Calu3 (cell line): ENCODE measurements around the gene ST8SIA4. TPM values are rescaled to one million over a fixed set of nuclear protein-coding genes. Genes with fewer than 3 reads are reported as not detected.

ENCODE experiments used
- BruUV-seq: library from RNA; stranded (reverse); fragments of 400-500 nt; replicated peaks from 2 replicates; lab custom pipeline; 2021; lab: Mats Ljungman, UMichigan
- CTCF ChIA-PET: fragments of 300-600 bp; sonication (Branson Sonifier 250); formaldehyde crosslinking; loops from one replicate; lab custom pipeline; 2022; ENCODE audit warnings: antibody characterized with exemption; lab: Charles Lee
- DNase-seq: peaks from one replicate; pipeline ENCODE4 v3.0.0; 2022
- H3K27ac Mint-ChIP-seq: one replicate; pipeline ENCODE4 v1.8.0; 2022; ENCODE audit warnings: mixed read lengths; ENCODE audit not compliant: unreplicated experiment
- H3K27me3 Mint-ChIP-seq: one replicate; pipeline ENCODE4 v1.8.0; 2022; ENCODE audit warnings: mixed read lengths; ENCODE audit not compliant: unreplicated experiment
- H3K36me3 Mint-ChIP-seq: one replicate; pipeline ENCODE4 v1.8.0; 2022; ENCODE audit warnings: mild to moderate bottlenecking, moderate library complexity, mixed read lengths; ENCODE audit not compliant: insufficient read depth, unreplicated experiment
- H3K4me1 Mint-ChIP-seq: one replicate; pipeline ENCODE4 v1.8.0; 2022; ENCODE audit warnings: mild to moderate bottlenecking, low read depth, mixed read lengths; ENCODE audit not compliant: unreplicated experiment
- H3K4me3 Mint-ChIP-seq: one replicate; pipeline ENCODE4 v1.8.0; 2022; ENCODE audit warnings: mild to moderate bottlenecking, low read depth, moderate library complexity, mixed read lengths; ENCODE audit not compliant: unreplicated experiment
- H3K9me3 Mint-ChIP-seq: one replicate; pipeline ENCODE4 v1.8.0; 2022; ENCODE audit warnings: low read depth, mixed read lengths; ENCODE audit not compliant: unreplicated experiment
- CTCF ChIP-seq: fragments of 200-600 bp; IDR thresholded peaks from one replicate; pipeline ENCODE4 v1.8.0; 2022; ENCODE audit warnings: antibody characterized with exemption; ENCODE audit not compliant: unreplicated experiment
- intact Hi-C: fragments of 100-400 bp; cut with micrococcal nuclease; formaldehyde crosslinking; loops from one replicate; pipeline ENCODE4 v1.10.0; 2022; ENCODE audit not compliant: unreplicated experiment
- total RNA-seq: library from RNA; stranded (reverse); gene quantifications from 2 replicates; pipeline ENCODE4 v1.2.3, GENCODE V29; 2022

Gene ST8SIA4
- total RNA-seq, 1 experiment from 2014 or later: not detected

GRCh38 chr5:100828071-100828897 is 74.8 kb downstream of the ST8SIA4 start:
- intact Hi-C loops: no loop called here

GRCh38 chr5:100827481-100827889 is 75.6 kb downstream of the ST8SIA4 start:
- DNase-seq: no peak
- no peak for TF ChIP-seq CTCF
- H3K27ac Mint-ChIP-seq: no peak overlapping the region
- no peaks in the 10 kb centered on the region for H3K36me3 Mint-ChIP-seq
- CTCF ChIA-PET: no interaction called here
- no peaks in the 10 kb centered on the region for H3K4me1 Mint-ChIP-seq
- no TSS peak for BruUV-seq
- H3K4me3 Mint-ChIP-seq: no peak overlapping the region
- H3K27me3 Mint-ChIP-seq: no peaks in the 10 kb centered on the region
- no peaks in the 10 kb centered on the region for H3K9me3 Mint-ChIP-seq
- intact Hi-C loops: no loop called here

More at GRCh38 chr5:100828071-100828897, 74.8 kb downstream of the ST8SIA4 start:
- CTCF ChIA-PET: no interaction called here
- TF ChIP-seq CTCF: no peak
- Mint-ChIP-seq H3K27me3 (no peaks in the 10 kb centered on the region), H3K27ac (no peak overlapping the region), H3K36me3 (no peaks in the 10 kb centered on the region), H3K4me3 (no peak overlapping the region), H3K9me3 (no peaks in the 10 kb centered on the region), H3K4me1 (no peaks in the 10 kb centered on the region)
- DNase-seq: no peak
- BruUV-seq: no TSS peak

- H3K4me1 Mint-ChIP-seq: no peaks in the 10 kb centered on the region
- no peak overlapping the region for H3K4me3 Mint-ChIP-seq
- no peaks in the 10 kb centered on the region for H3K9me3 Mint-ChIP-seq
- no peaks in the 10 kb centered on the region for H3K36me3 Mint-ChIP-seq
- DNase-seq: no peak
- H3K27ac Mint-ChIP-seq: no peak overlapping the region
- CTCF ChIA-PET: no interaction called here
- BruUV-seq: no TSS peak
- intact Hi-C loops: no loop called here
- no peaks in the 10 kb centered on the region for H3K27me3 Mint-ChIP-seq
- no peak for TF ChIP-seq CTCF
These were observed 76.9 kb downstream of the ST8SIA4 start for GRCh38 chr5:100826133-100826532.

GRCh38 chr5:100824635-100825034 is 78.4 kb downstream of the ST8SIA4 start:
- H3K4me1 Mint-ChIP-seq: no peaks in the 10 kb centered on the region
- no peak for TF ChIP-seq CTCF
- CTCF ChIA-PET: interaction anchor here (0.7 kb wide), 2 partner anchors 20 to 137 kb away, joined by 3 read pairs; no protein-coding TSS in a partner anchor
- intact Hi-C loops: no loop called here
- no peaks in the 10 kb centered on the region for H3K27me3 Mint-ChIP-seq
- no peak for DNase-seq
- BruUV-seq: no TSS peak
- no peak overlapping the region for H3K27ac Mint-ChIP-seq
- H3K36me3 Mint-ChIP-seq: no peaks in the 10 kb centered on the region
- H3K9me3 Mint-ChIP-seq: no peaks in the 10 kb centered on the region
- no peak overlapping the region for H3K4me3 Mint-ChIP-seq
